Stimulated activated CD4-positive, alpha-beta T cell treated with anti-CD3 and anti-CD28 coated beads, Interleukin-2, amount 100 ng/mL, for 24 hours (primary cell): ENCODE measurements around the gene OPA1.
A peak's percentile ranks its signal among the peaks of the same experiment; 100 is the strongest.

ENCODE experiments used
- DNase-seq, 2 donors: peaks; one replicate each; pipeline ENCODE4 v3.0.0-alpha.2; 2020

The OPA1 gene, protein sequence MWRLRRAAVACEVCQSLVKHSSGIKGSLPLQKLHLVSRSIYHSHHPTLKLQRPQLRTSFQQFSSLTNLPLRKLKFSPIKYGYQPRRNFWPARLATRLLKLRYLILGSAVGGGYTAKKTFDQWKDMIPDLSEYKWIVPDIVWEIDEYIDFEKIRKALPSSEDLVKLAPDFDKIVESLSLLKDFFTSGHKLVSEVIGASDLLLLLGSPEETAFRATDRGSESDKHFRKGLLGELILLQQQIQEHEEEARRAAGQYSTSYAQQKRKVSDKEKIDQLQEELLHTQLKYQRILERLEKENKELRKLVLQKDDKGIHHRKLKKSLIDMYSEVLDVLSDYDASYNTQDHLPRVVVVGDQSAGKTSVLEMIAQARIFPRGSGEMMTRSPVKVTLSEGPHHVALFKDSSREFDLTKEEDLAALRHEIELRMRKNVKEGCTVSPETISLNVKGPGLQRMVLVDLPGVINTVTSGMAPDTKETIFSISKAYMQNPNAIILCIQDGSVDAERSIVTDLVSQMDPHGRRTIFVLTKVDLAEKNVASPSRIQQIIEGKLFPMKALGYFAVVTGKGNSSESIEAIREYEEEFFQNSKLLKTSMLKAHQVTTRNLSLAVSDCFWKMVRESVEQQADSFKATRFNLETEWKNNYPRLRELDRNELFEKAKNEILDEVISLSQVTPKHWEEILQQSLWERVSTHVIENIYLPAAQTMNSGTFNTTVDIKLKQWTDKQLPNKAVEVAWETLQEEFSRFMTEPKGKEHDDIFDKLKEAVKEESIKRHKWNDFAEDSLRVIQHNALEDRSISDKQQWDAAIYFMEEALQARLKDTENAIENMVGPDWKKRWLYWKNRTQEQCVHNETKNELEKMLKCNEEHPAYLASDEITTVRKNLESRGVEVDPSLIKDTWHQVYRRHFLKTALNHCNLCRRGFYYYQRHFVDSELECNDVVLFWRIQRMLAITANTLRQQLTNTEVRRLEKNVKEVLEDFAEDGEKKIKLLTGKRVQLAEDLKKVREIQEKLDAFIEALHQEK

DNA sequence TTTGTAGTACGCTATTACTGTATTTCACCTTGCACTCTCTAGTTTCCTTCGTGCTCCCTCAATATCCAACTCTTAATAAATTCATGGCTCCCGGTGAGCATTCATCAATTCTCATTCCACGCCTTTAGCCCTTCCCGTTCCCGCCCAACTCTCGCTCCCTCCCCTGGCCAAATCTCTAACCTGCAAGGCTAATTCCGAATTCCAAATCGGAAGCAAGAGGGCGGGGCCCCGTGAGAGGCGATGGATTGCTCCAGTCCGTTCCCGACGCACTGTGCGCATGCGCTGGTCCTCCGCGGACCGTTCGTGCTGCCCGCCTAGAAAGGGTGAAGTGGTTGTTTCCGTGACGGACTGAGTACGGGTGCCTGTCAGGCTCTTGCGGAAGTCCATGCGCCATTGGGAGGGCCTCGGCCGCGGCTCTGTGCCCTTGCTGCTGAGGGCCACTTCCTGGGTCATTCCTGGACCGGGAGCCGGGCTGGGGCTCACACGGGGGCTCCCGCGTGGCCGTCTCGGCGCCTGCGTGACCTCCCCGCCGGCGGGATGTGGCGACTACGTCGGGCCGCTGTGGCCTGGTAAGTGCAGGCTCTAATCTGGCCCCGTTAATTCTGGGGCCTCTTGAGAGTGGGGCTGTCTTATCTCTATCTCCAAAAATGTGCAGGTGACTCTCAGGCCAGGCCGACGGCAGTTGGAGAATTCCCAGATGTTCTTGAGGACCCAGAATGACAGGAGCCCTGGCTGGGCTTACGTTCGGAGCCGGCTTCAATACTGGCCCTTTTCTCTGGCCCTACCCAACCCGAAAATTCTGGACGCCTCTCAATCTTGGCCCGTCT lies at the start of gene OPA1:
Gene OPA1, plus strand, starts transcription at position 368 of the 827 bp plus-strand sequence. Its CDS starts 170 bp downstream, at position 538.
- peak; percentile 92 to 94 for DNase-seq

DNA sequence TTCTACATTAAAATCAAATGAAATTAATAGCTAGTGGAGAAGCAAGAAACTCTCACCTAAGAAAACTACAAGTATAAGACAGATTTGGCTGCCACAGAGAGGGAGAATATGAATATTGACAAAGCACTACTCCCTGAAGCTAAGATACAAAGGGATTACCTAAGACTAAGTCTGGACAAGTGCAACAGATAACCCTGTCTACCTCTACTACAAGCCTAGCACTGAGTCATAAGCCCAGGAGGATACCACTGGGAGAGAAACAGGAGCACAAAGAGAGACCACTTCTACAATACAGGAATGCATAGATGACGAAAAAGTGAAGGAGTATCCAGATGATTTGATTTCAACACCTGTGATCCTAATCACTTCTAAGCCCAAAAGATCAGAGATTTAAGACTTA lies 48.7 kb upstream of the OPA1 start:
- no peak for DNase-seq

DNA sequence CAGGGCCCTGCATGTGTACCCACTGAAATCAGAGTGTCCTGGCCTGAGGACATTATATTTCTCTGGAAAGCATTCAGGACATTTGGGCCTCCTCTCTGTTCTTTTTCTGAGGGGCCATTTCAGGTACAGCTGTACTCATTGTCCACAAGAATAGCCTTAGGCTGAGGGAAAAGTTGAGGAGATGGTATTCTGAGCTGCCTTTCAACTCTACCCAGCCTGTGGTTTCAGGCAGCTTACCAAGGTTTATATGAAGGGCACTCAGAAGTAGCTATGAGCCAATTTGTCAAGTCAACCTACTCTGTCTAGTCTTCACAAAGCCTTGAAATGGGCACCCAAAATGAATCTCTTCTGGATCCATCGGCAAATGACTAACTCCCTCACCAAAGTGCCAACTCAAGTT lies 47.7 kb upstream of the OPA1 start:
- DNase-seq: no peak

DNA sequence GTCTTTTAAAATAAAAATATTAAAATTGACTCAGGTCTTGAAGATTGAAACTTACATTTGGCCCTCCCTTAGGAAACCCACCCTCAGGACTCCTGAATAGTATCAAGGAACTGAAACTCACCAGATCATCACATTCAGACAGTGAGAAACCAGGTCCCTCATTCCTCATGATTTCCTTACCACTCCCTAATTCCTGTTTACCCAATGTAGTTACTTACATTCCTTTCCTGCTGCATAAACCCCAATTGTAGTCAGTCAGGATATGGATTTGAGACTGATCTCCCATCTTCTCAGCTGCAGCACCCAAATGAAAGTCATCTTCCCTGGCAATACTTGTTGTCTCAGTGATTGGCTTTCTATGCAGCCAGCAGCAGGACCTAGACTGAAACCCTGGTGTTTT lies 46.9 kb upstream of the OPA1 start:
- DNase-seq: no peak

DNA sequence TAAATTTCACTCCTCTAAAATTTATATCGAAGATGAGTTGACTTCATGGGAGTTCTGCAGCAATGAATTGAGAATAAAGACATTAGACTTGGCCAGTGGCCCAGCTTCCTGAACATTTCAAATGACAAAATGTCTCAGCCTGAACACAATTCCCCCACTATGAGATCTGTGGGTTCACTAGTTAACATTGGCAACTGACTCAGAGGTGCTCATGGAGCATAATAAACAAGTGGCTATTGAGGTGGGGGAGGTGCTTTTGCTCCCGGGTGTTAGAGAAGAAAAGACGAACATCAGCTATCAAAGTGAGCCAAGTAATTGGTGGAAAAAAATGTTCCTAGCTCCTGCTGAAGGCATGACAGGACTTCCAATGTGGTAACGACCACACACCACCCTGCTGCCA lies 44.6 kb upstream of the OPA1 start:
- DNase-seq: no peak

DNA sequence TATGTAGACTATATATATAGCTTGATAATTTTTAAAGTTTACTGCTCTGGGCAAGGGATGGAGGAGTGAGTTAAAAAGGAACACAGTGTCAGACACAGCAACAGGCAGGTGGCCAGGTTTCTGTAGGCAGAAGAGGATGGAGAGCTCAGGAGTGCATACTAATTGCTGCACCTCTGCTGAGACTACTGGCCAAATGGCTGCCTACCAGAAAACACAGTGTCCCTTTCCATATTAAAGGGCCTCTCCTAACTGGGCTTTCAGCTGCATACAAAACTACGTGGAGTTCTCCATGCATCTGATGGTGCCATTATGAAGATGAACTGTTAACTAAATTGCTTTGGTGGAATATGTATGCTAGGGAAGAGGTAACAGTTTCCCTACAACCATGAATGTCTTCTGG lies 40.1 kb upstream of the OPA1 start:
- DNase-seq: no peak

DNA sequence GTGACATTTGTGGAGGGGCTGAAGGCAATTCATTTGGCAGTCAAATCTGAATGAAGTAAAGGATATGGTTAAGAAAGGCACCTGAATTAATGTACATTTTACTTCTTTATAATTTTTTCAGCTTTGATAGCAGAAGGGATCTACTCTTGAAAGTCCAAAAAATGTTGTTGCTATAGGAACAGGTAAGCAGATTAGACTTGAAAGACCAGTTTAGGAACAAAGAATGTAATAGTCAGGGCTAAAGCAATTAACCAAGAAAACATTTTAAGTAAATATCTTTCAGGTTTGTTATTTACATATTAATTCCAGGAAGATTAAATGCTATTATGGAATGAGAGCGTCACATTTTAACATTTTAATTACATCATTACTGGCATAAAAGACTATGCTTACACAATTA lies 39.4 kb upstream of the OPA1 start:
- DNase-seq: no peak

DNA sequence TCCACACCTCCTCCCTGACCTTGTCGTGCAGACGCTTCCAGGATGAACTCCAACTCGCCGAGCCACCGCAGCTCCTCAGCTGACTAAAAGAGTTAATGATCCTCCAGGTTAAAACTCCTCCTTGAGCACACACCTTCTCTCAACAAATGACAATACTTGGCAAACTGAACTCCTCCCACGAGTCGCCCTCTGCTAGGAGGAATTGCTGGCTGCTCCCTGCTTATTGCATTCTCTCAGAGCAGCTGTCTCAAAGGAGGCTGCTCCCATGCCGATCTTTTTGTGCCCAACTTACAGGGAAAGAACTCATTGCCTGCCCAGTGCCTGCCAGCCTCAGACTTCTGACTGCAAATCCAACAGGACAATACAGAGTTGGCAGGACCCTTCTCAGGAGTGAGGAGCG lies 38.2 kb upstream of the OPA1 start, which contains the start of gene ATP13A4:
Gene ATP13A4, minus strand, starts transcription at position 85 of the 400 bp plus-strand sequence. CDS start 96 bp downstream, outside the sequence.
- DNase-seq: no peak

DNA sequence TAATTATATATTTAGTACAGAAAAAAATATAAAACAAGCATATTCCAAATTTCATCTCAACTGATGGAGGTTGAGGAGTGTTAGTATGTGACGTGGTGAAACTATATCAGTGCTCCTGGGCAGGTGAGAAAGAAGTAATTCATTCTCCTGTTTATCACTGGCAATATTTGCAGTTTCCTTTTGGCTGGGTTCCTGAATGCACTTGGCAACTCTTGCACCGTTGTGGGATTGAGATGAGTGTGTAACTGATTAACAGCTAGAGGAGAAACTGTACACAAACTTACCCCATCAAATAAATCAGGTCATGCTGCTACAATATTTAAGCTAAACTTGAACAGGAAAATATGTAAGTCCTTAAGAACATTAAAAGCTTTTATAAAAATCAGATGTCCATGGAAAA lies 36.2 kb upstream of the OPA1 start:
- no peak for DNase-seq

DNA sequence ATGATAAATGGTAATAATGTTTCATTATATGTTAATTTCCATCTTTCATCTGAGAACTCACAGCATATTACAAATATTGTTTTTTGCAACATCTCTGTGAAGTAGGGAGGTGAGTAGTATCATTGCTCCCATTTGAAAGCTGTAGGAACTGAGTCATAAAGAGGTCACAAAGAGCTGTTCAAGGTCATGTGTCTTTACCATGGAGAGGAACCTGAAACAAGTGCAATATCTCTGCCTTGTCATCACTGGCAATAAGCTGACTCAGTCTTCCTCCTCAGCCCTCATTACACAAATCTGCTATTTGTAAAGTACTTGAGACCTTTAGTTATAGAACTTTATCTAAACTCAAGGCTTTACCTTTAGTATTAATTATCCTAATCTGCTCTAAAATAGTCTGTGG lies 33.9 kb upstream of the OPA1 start:
- DNase-seq: no peak

DNA sequence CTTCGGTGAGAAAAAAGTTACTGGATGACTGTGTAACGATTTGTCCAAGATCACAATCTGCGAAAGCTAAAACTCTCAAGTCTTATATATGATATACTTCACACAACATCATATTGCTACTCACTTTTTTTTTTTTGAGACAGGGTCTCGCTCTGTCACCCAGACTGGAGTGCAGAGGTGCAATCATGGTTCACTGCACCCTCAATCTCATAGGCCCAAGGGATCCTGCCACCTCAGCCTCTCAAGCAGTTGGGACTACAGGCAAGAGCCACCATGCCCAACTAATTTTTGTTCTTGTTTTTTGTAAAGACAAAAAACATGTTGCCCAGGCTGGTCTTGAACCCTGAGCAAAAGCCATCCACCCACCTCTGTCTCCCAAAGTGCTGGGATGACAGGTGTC lies 32.9 kb upstream of the OPA1 start:
- no peak for DNase-seq

DNA sequence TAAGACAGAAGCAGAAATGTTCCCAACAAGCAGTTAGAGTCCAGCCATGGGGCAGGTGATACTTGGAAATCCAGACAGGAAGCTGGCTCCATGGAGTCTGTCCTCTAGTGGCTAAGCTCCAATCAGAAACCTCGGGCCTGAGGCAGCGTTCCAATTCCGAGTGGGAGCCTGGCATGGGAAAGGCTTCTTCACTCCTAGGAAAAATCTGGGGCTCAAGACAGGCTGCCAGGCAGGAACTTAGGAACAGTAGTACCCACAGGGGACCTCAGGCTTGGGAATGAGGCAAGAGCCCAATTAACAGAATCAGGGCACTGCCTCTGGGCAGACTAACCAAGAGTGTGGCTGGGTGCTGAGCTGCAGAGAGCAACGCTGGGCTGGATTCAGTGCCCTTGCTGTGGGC lies 32.1 kb upstream of the OPA1 start:
- no peak for DNase-seq

DNA sequence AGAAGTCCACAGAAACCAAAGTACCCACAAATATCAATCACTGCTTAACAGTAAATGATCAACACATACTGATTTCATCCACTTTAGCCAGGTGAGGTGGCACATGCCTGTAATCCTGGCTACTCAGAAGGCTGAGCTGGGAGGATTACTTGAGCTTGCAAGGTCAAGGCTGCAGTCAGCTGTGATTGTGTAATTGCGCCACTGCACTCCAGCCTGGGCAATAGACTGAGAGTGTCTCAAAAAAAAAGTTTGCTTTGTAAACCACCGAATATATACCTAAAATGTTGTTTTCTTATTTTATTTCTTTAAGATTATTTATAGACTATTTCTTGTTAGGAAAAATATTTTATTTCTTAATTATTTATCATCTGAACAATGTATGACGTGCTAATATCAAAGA lies 29.6 kb upstream of the OPA1 start:
- no peak for DNase-seq

DNA sequence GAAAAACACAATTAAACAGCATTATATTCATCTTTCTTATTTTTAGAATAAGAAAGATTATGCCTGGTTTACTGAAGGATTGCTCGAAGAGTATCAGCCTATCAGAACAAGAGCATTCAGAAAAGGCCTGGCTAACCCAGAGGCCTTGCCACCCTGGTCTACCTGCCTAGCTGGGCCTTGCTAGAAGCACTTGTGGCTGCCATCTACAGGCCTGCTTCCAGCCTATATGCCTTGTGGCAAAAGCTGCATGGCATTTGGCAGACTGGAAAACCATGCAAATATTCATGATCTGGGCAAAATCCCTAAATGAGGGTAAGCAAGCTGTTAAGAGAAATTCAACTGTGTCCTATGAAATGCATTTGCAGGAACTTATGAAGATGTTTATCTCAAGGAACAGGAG lies 29.0 kb upstream of the OPA1 start:
- DNase-seq: no peak

DNA sequence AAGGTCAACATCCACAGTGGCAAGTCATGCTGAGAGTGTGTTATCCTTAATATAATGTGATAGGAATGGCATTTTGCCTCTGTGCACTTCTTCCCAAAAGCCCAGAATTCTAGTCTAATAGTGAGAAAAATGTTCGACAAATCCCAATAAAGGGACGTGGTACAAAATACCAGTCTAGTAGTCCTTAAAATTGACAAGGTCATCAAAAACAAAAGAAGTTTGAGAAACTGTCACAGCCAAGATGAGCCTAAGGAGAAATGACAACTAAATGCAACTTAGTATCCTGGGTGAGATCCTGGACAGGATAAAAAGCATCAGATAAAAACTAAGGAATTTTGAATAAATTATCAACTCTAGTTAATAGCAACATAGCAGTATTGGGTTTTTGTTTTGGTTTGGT lies 23.9 kb upstream of the OPA1 start:
- no peak for DNase-seq

DNA sequence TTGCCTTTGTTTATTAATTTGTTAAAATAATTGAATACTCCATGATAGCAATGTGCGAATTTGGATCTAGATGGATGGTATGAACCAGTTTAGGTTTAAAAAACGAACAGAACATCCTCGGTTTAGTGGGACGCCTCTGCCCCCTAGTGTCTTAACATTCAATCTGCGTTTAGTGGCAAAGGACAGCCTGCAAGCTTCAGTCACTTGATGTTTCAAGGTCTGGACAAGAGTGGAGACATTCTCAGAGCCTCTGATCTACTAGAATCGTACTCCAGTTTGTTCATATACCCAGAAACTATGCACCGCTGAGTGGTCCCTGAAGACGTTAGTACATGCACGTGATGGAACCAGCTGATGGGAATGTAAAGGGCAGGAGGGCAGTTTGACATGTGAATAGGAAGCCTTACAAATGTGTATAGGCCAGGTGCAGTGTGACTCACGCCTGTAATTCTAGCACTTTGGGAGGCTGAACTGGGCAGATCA lies 20.5 kb upstream of the OPA1 start:
- peak; percentile 51 to 52 for DNase-seq

DNA sequence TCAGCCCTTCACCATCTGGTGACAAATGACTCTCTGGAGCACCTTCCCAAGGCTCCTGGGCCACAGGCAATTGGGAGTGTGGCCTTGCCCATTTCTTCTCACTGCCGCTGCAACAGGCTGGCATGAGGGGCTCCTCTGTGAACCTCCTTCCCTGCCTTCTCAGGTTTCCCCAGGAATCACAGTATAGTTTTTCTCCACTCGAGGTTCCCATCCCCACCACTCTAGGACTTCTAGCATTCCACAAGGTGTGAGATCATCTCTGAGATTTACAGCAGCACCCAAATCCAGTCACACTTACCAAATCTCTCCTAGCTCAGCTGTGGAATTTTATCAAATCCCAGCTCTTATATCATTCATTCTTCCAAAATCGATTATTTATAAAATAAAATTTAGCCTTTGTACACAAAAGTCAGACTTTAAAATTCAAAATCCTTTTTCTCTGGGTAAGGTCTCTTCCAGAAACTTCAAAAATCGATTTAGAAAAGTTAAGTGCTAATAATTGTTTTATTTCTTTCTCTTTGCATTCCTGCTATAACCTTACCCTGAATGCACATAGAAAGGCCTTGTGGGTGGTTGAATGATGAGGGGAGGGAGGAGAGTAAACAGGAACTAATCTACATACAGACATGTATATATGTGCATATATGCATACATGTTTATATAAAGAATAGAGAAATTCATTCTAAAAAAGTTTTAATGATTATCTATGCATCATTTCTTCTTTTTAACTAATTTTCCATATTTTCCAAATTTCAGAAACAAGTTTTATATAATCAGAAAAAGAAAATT lies 19.4 kb upstream of the OPA1 start:
- no peak for DNase-seq

DNA sequence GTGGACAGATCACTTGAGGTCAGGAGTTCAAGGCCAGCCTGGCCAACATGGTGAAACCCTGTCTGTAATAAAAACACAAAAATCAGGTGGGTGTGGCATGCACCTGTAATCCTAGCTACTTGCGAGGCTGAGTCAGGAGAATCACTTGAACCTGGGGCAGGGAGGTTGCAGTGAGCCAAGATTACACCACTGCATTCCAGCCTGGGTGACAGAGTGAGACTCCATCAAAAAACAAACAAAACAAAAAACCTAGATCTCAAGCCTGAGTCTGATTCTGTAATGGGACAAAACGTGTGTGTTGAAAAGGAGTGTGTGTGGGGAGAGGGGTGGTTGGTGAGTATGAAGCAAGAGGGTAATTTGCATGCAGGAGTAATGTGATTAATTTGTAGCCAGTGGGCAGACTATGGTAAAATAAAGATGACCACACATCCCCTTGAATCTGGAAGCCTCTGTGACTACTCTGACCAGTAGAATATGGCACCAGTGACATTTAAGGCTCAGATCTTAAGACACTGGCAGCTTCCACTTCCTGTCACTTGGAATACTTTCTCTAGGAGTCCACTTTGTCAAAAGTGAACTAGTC lies 18.4 kb upstream of the OPA1 start:
- no peak for DNase-seq

DNA sequence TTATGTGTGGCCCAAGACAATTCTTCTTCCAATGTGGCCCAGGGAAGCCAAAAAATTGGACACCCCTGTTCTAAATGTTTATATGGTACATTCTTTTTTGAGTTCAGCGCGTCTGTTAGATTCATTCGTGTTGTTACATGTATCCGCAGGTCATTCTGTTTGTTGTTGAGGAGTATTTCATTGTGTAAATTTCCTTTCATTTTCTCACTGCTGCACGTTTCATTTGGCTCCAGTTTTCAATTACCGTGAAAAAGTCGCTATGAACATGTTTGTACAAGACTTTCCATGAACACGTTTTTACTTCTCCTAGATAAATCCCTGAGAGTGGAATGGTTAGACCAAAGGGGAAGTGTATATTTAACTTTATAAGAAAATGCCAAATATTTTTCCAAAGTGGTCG lies 7.5 kb upstream of the OPA1 start:
- DNase-seq: no peak

DNA sequence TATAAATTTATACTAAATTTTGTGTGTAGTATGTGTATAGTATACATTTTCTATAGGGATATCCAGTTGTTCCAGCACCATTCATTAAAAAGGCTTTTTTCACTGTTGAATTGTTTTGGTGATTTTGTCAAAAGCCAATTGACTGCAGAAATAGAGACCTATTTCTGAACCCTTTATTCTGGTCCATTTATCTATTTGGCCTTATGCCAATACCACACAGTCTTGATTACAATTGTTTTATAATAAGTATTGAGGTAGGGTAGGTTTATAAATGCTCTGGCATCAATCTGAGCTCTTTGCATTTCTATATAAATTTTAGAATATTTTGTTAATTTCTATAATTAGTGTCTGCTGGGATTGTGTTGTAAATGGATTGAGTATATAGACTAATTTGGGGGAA lies 6.5 kb upstream of the OPA1 start:
- DNase-seq: no peak

DNA sequence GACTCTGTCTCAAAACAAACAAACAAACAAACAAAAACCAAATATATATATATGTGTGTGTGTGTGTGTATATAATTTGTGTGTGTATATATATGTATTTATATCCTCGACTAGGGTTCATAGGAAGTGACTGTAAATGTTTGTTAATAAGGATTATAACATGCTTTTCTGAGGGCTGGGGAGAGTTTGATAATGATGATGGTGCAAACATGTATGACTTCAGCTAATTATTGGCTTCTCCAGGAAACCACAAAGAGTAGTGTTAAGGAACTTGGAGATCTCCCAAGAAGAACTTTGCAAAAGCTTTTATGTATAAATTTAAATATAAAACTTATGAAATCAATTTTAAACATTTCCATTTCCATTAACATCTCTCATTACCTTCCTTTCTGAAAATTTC lies 3.9 kb upstream of the OPA1 start:
- no peak for DNase-seq

DNA sequence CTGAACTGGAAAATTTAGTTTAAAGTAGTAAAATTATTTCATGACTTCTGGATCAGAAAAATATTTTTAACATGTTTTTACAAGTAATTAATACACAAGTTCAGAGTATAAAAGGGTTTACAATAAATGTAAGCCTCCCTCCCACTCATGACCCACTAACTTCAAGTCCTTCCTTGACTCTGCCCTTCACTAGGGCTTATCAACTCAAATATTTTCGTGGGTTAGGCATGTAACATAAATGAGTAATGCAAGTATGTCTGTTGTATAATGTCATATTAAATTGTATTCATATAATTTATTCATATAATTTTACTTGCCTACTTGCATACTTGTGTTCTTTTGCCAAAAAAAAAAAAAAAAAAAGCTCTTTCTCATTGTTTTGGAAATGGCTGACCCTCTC lies 3.4 kb upstream of the OPA1 start:
- no peak for DNase-seq
